Activated CD8-positive, alpha-beta memory T cell treated with anti-CD3 and anti-CD28 coated beads for 48 hours (primary cell): ENCODE data around the gene LRRC34.

ENCODE experiments used
- DNase-seq, 3 experiments: peaks; one replicate each; pipeline ENCODE4 v3.0.0-alpha.2; 2020; ENCODE audit warnings: low read depth in 2 of 3, low spot score in 2 of 3

The LRRC34 gene

GRCh38 chr3:169769287-169770181 lies 43.2 kb downstream of the LRRC34 start, which contains the start of gene ACTRT3:
Gene ACTRT3, minus strand, starts transcription at chr3:169769561. Its CDS starts 41 bp downstream, at chr3:169769520.
- peak in 2 of 3 experiments; percentile 50 to 54 for DNase-seq

- DNase-seq = peak; percentile 79 to 87 (median 79)
These were observed 47.7 kb downstream of the LRRC34 start, which contains the start of gene TERC for GRCh38 chr3:169764882-169765612. Gene TERC, minus strand, starts transcription at chr3:169765060.

GRCh38 chr3:169764312-169764881 lies 48.3 kb downstream of the LRRC34 start:
- peak in 2 of 3 experiments; percentile 48 to 54 for DNase-seq

- DNase-seq = no peak
These were observed 52.2 kb downstream of the LRRC34 start for GRCh38 chr3:169760479-169760878.

GRCh38 chr3:169759256-169759655 lies 53.4 kb downstream of the LRRC34 start:
- DNase-seq = no peak

- DNase-seq = no peak
These were observed 54.2 kb downstream of the LRRC34 start for GRCh38 chr3:169758359-169758994.

- DNase-seq = no peak
These were observed 57.2 kb downstream of the LRRC34 start for GRCh38 chr3:169755488-169755887.

- DNase-seq = no peak
These were observed 58.0 kb downstream of the LRRC34 start for GRCh38 chr3:169754711-169755110.

- DNase-seq = no peak
These were observed 60.8 kb downstream of the LRRC34 start for GRCh38 chr3:169751875-169752274.

GRCh38 chr3:169750665-169751064 lies 62.0 kb downstream of the LRRC34 start:
- DNase-seq = no peak

- no peak for DNase-seq
These were observed 64.0 kb downstream of the LRRC34 start for GRCh38 chr3:169748670-169749069.

- DNase-seq = no peak
These were observed 65.8 kb downstream of the LRRC34 start for GRCh38 chr3:169746924-169747323.

GRCh38 chr3:169744366-169745054 lies 68.2 kb downstream of the LRRC34 start:
- DNase-seq = no peak
